Measurements from ENCODE around the gene FNDC4.
A peak's percentile ranks its signal among the peaks of the same experiment; 100 is the strongest.
"Not testable (repeated sequence)": the region's sequence is repeated elsewhere in the genome, so short reads cannot be mapped to it uniquely, and the experiment has no call there.

FNDC4 gene

GRCh38 chr2:27494944-27495554, at the start of gene FNDC4:
TSS of gene FNDC4 (minus strand) at chr2:27495200. CDS start at chr2:27494679, 521 bp downstream.
- DNase-seq (ENCODE audit: low read depth, low spot score), result peak; percentile 69

- no peak for DNase-seq (ENCODE audit: low read depth, low spot score)
These were observed 49.3 kb upstream of the FNDC4 start for GRCh38 chr2:27544143-27544821.

- not testable (repeated sequence) for DNase-seq (ENCODE audit: low read depth, low spot score)
These were observed 44.6 kb upstream of the FNDC4 start for GRCh38 chr2:27539649-27540048.

GRCh38 chr2:27538839-27539450, 43.9 kb upstream of the FNDC4 start:
- not testable (repeated sequence) for DNase-seq (ENCODE audit: low read depth, low spot score)

- peak; percentile 7 for DNase-seq (ENCODE audit: low read depth, low spot score)
These were observed 42.3 kb upstream of the FNDC4 start for GRCh38 chr2:27537287-27537686.

- no peak for DNase-seq (ENCODE audit: low read depth, low spot score)
These were observed 37.0 kb upstream of the FNDC4 start for GRCh38 chr2:27531983-27532382.

- peak; percentile 15 for DNase-seq (ENCODE audit: low read depth, low spot score)
These were observed 32.2 kb upstream of the FNDC4 start for GRCh38 chr2:27527182-27527581.

GRCh38 chr2:27522400-27522945, 27.5 kb upstream of the FNDC4 start:
- DNase-seq (ENCODE audit: low read depth, low spot score), result no peak

GRCh38 chr2:27520316-27520715, 25.3 kb upstream of the FNDC4 start:
- no peak for DNase-seq (ENCODE audit: low read depth, low spot score)

GRCh38 chr2:27518782-27519113, 23.7 kb upstream of the FNDC4 start:
- DNase-seq (ENCODE audit: low read depth, low spot score), result no peak

- DNase-seq (ENCODE audit: low read depth, low spot score), result no peak
These were observed 23.2 kb upstream of the FNDC4 start for GRCh38 chr2:27518113-27518781.

- peak; percentile 57 for DNase-seq (ENCODE audit: low read depth, low spot score)
These were observed 14.3 kb upstream of the FNDC4 start for GRCh38 chr2:27509326-27509725.

GRCh38 chr2:27507293-27507692, 12.3 kb upstream of the FNDC4 start:
- no peak for DNase-seq (ENCODE audit: low read depth, low spot score)

- DNase-seq (ENCODE audit: low read depth, low spot score), result no peak
These were observed 11.6 kb upstream of the FNDC4 start for GRCh38 chr2:27506587-27506986.

GRCh38 chr2:27502142-27502541, 7.1 kb upstream of the FNDC4 start:
- no peak for DNase-seq (ENCODE audit: low read depth, low spot score)

- DNase-seq (ENCODE audit: low read depth, low spot score), result no peak
These were observed 6.0 kb upstream of the FNDC4 start for GRCh38 chr2:27501042-27501441.

GRCh38 chr2:27498975-27499374, 4.0 kb upstream of the FNDC4 start:
- DNase-seq (ENCODE audit: low read depth, low spot score), result no peak

GRCh38 chr2:27497288-27497627, 2.3 kb upstream of the FNDC4 start:
- DNase-seq (ENCODE audit: low read depth, low spot score), result no peak

- DNase-seq (ENCODE audit: low read depth, low spot score), result peak; percentile 21
These were observed 1.6 kb upstream of the FNDC4 start, which contains the start of gene GCKR for GRCh38 chr2:27496357-27497287. TSS of gene GCKR (plus strand) at chr2:27496839. CDS start at chr2:27496905, 66 bp downstream.

GRCh38 chr2:27495840-27496356, 898 bp upstream of the FNDC4 start:
- no peak for DNase-seq (ENCODE audit: low read depth, low spot score)
